ENCODE results near the gene GET4. TPM values are rescaled to one million over a fixed set of nuclear protein-coding genes. Genes with fewer than 3 reads are reported as not detected.

The GET4 gene
- total RNA-seq, 2 donors from 2014 or later = 34.8 to 42.2 TPM

DNA sequence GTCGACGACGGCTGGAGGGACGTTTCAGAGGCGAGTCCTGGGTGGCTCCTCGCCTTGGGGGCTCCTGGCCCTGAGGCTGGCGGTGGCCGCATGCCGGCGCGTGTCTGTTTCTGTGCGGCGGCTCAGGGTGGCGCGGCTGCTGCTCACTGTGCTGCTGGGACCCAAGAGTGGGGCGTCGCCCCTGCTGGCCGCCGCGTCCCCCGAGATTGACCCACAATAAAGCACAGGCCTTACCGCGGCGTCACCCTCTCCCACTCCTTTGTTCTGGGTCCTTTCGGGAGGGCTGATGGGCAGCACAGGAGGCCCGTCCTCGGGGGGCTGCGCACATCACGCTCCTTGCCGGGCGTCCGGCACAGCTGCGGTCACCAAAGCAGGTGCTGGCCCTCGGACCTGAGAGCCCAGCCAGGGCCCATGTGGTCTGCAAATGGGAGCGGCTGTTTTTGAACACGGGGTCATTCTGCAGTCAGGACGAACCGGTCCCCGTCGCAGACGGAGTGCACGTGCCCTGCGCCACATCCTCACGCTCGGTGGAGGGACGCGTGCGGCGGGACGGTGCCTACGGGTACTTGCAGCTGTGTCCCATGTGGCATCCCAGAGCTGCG lies 19.2 kb downstream of the GET4 start:
- H3K9me3 ChIP-seq = no peaks in the 10 kb centered on the region
- H3K27me3 ChIP-seq = no peaks in the 10 kb centered on the region
- DNase-seq (no peak), ATAC-seq (no peak)
- 93 to 97% methylated on average over 29 to 47 of the region's 52 CpGs for WGBS, 2 donors
- peaks cover 25 to 40% of the 10 kb centered on the region in 2 donors for H3K36me3 ChIP-seq (replicated peaks in 1 of 2; ENCODE audit: insufficient read depth in 1 of 2, low read depth in 2 of 2)
- H3K27ac ChIP-seq = no peak overlapping the region
- TF ChIP-seq, protein P1, sequence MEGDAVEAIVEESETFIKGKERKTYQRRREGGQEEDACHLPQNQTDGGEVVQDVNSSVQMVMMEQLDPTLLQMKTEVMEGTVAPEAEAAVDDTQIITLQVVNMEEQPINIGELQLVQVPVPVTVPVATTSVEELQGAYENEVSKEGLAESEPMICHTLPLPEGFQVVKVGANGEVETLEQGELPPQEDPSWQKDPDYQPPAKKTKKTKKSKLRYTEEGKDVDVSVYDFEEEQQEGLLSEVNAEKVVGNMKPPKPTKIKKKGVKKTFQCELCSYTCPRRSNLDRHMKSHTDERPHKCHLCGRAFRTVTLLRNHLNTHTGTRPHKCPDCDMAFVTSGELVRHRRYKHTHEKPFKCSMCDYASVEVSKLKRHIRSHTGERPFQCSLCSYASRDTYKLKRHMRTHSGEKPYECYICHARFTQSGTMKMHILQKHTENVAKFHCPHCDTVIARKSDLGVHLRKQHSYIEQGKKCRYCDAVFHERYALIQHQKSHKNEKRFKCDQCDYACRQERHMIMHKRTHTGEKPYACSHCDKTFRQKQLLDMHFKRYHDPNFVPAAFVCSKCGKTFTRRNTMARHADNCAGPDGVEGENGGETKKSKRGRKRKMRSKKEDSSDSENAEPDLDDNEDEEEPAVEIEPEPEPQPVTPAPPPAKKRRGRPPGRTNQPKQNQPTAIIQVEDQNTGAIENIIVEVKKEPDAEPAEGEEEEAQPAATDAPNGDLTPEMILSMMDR (IDR thresholded peaks at IDR 0.05) = no peak
- TF ChIP-seq POLR2A (IDR thresholded peaks at IDR 0.05) = no peak
- intact Hi-C loops (cut with DNase I) = no loop called here
- H3K4me1 ChIP-seq = peaks cover under 1% of the 10 kb centered on the region
- no peak overlapping the region for H3K4me3 ChIP-seq

DNA sequence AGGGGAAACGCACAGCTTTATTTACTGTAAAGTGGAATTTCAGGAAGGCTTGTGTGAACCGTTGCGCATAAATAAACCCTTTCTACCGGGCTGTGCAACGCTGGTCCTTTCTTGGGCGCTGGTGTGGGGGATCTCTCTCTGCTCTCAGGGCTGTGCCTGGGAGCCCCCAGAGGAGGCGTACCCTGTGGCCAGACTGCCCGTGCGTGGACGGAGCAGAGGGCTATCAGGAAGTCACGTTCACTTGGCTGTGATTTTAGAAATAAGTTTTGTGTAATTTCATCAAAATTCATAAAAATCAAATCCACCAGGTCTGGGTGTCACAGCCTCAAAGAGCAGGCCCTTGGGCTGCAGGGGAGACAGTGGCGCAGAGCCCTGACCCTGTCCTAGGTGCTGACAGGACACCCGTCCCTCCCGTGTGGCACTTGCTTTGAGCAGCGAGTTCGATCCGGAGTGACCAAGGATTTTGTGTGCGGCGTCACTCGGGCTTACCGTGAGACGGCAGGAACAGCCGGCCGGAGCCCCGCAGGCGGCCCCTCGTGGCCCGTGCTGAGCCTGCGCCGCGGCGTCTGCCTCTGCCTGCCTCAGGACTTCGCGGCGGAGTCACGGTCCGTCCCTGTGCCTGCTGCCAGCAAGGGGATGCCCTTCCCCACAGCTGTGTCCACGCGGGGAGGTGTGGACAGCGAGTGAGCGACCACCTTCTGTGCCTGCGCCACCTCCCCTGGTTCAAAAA lies 20.2 kb downstream of the GET4 start:
- no peaks in the 10 kb centered on the region for H3K27me3 ChIP-seq
- H3K36me3 ChIP-seq (replicated peaks in 1 of 2; ENCODE audit: insufficient read depth in 1 of 2, low read depth in 2 of 2) = peaks cover 20 to 34% of the 10 kb centered on the region in 2 donors
- H3K9me3 ChIP-seq = no peaks in the 10 kb centered on the region
- intact Hi-C loops (cut with DNase I) = no loop called here
- H3K4me3 ChIP-seq = no peak overlapping the region
- no peak overlapping the region for H3K27ac ChIP-seq
- DNase-seq (no peak), ATAC-seq (no peak)
- 92 to 97% methylated on average over 35 to 42 of the region's 42 CpGs for WGBS, 2 donors
- peaks cover 9% of the 10 kb centered on the region for H3K4me1 ChIP-seq
- no peak for TF ChIP-seq POLR2A (IDR thresholded peaks at IDR 0.05)
- TF ChIP-seq, protein P1 (IDR thresholded peaks at IDR 0.05) = no peak

DNA sequence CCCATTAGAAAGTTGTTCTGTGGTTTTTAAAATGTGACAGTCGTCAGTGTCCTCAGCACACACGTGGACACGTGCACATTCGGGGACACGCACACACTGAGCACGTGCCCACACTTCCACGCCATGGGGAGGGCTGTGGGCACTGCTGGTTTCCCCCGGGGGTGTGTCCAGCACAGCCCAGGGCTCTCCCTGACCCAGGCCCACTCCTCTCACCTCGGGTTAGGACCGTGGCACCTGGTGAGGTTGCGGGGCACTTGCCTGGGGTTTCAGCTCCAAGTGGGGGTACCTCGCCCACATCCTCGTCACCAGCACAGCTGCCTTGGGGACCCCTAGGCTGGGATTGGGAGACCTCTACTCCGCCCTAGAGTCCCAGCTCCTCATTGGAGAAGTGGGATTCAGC lies 20.7 kb downstream of the GET4 start:
- WGBS, 2 donors = 79 to 81% methylated on average over 7 to 14 of the region's 14 CpGs
- intact Hi-C loops (cut with DNase I) = no loop called here
- H3K36me3 ChIP-seq (replicated peaks in 1 of 2; ENCODE audit: insufficient read depth in 1 of 2, low read depth in 2 of 2) = peaks cover 15 to 29% of the 10 kb centered on the region in 2 donors
- H3K4me1 ChIP-seq = peaks cover 9% of the 10 kb centered on the region
- H3K27me3 ChIP-seq = no peaks in the 10 kb centered on the region
- H3K4me3 ChIP-seq = no peak overlapping the region
- H3K27ac ChIP-seq = no peak overlapping the region
- TF ChIP-seq, protein P1 (IDR thresholded peaks at IDR 0.05) = no peak
- H3K9me3 ChIP-seq = no peaks in the 10 kb centered on the region
- no peak for ATAC-seq
- DNase-seq = no peak

DNA sequence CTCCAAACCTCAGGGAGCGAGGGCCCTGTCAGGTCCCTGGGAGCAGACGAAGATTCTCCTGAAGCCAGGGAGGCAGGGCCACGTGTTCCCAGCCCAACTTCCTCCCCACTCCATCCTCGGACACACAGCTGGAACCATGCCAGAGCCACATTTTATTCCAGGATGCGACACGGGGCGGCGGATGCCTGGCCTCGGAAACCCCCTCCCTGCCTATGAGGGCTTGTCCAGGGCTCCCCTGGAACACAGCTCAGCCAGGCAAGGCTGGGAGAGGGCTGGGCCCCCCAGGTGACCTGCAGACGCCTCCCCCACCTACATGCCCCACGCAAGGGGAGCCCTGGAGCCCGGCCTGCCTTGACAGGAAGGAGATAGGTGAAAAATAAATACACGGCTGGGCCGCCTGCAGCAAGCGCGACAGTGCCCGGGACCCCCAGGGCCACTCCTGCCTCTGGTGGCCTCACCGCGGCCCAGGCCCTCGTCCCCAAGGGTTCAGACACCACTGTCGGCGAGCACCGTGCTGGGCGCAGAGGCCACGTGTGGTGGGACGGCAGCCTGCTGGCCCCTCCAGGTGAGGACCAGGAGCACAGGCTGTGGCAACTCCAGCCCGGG lies 21.5 kb downstream of the GET4 start:
- TF ChIP-seq, protein P1 (IDR thresholded peaks at IDR 0.05) = no peak
- no peak for TF ChIP-seq POLR2A (IDR thresholded peaks at IDR 0.05)
- Histone ChIP-seq H3K9me3 (no peaks in the 10 kb centered on the region), H3K27me3 (no peaks in the 10 kb centered on the region), H3K4me3 (no peak overlapping the region), H3K4me1 (peaks cover 9% of the 10 kb centered on the region), H3K36me3 (replicated peaks in 1 of 2; ENCODE audit: insufficient read depth in 1 of 2, low read depth in 2 of 2) (peaks cover 8 to 26% of the 10 kb centered on the region in 2 donors), H3K27ac (peak overlapping the region in 2 of 4 donors; percentile 17 to 62)
- DNase-seq = peak in 3 of 4 donors; percentile 51 to 63 (median 51)
- intact Hi-C loops (cut with DNase I) = no loop called here
- WGBS, 2 donors = 33 to 70% methylated on average over 4 to 26 of the region's 27 CpGs
- peak; percentile 45 for ATAC-seq

Data from body of pancreas (tissue), 4 donors.